Coronary artery (tissue), 2 donors: Measurements from ENCODE around the gene MINPP1.

Source experiments
- DNase-seq: peaks from one replicate; pipeline ENCODE4 v3.0.0-alpha.2; 2017; ENCODE audit warnings: low spot score
- H3K27ac ChIP-seq, 2 donors: fragments of 200-600 bp; sonication (generic); one replicate each; pipeline ENCODE4 v1.5.1; 2016 to 2019
- H3K4me3 ChIP-seq: fragments of 200-600 bp; sonication (generic); 2 replicates; pipeline ENCODE4 v1.5.1; 2016; ENCODE audit warnings: mild to moderate bottlenecking, moderate library complexity
- TF ChIP-seq, protein P1 (sequence below): fragments of 200-600 bp; sonication (generic); IDR thresholded peaks from one replicate; pipeline ENCODE4 v1.5.1; 2019; ENCODE audit warnings: antibody characterized with exemption

MINPP1 gene

GRCh38 chr10:87593702-87594101 lies 89.0 kb downstream of the MINPP1 start:
- TF ChIP-seq, protein P1, sequence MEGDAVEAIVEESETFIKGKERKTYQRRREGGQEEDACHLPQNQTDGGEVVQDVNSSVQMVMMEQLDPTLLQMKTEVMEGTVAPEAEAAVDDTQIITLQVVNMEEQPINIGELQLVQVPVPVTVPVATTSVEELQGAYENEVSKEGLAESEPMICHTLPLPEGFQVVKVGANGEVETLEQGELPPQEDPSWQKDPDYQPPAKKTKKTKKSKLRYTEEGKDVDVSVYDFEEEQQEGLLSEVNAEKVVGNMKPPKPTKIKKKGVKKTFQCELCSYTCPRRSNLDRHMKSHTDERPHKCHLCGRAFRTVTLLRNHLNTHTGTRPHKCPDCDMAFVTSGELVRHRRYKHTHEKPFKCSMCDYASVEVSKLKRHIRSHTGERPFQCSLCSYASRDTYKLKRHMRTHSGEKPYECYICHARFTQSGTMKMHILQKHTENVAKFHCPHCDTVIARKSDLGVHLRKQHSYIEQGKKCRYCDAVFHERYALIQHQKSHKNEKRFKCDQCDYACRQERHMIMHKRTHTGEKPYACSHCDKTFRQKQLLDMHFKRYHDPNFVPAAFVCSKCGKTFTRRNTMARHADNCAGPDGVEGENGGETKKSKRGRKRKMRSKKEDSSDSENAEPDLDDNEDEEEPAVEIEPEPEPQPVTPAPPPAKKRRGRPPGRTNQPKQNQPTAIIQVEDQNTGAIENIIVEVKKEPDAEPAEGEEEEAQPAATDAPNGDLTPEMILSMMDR: no peak
- H3K27ac ChIP-seq: peak overlapping the region in 1 of 2 donors; percentile 75
- DNase-seq: no peak
- no peak overlapping the region for H3K4me3 ChIP-seq

GRCh38 chr10:87594181-87594580 lies 89.5 kb downstream of the MINPP1 start:
- H3K27ac ChIP-seq: peak overlapping the region in 1 of 2 donors; percentile 75
- no peak for DNase-seq
- H3K4me3 ChIP-seq: no peak overlapping the region
- TF ChIP-seq, protein P1: no peak

DNA sequence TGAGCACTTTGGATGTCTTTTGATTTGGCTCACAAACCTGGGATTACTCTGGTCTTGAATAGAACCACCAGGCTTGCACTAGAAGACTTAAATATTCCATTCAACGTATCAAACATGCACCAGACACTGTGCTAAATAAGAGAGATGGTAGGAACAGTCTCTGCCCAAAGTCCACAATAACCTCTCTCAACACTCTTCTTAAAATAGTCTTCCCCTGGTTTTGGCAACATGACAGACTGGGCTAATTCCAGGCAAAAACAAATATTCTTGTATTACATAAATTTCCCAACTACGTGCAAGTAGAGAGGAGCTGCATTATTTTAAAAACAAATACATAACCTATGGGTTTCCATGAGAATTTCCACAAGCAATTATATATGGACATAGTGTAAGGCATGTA lies 90.2 kb downstream of the MINPP1 start:
- TF ChIP-seq, protein P1: no peak
- no peak for DNase-seq
- H3K27ac ChIP-seq: peak overlapping the region; percentile 57 to 75
- no peak overlapping the region for H3K4me3 ChIP-seq

- Histone ChIP-seq H3K27ac (peak overlapping the region in 1 of 2 donors; percentile 18), H3K4me3 (no peak overlapping the region)
- TF ChIP-seq, protein P1: no peak
- no peak for DNase-seq
Measured at GRCh38 chr10:87596351-87596750, 91.7 kb downstream of the MINPP1 start.

DNA sequence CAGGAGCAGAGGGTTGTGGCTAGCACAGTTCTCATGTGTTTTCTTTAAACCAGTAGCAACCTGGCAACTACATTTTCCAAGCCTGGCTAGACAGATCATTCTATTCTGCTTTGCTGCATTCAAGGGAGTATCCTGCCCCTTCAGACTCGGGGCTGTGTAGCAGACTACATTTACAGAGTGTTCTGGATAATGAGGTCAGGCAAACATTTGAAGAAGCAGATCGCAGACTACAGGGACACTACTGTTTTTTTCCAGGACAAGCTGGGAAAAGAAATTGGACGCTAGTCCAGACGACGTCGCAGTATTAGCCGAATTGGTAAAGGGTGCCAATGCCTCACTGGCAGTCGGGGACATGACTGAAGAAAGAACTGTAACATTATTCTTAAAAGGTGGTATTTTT lies 94.0 kb downstream of the MINPP1 start:
- no peak for DNase-seq
- Histone ChIP-seq H3K27ac (peak overlapping the region; percentile 51 to 68), H3K4me3 (peak overlapping the region; percentile 17)
- TF ChIP-seq, protein P1: no peak

- H3K4me3 ChIP-seq: no peak overlapping the region
- no peak overlapping the region for H3K27ac ChIP-seq
- no peak for DNase-seq
- TF ChIP-seq, protein P1: no peak
Measured at GRCh38 chr10:87600581-87600980, 95.9 kb downstream of the MINPP1 start.
